Measurements from ENCODE around the gene TRIP13. TPM values are rescaled to one million over a fixed set of nuclear protein-coding genes. Genes with fewer than 3 reads are reported as not detected.

TRIP13 gene
- total and polyA plus RNA-seq, 2 of the 13 experiments (the other 11 are each of a cell fraction or from before 2014, with no cell fraction given) = 13.5 to 33.0 TPM

DNA sequence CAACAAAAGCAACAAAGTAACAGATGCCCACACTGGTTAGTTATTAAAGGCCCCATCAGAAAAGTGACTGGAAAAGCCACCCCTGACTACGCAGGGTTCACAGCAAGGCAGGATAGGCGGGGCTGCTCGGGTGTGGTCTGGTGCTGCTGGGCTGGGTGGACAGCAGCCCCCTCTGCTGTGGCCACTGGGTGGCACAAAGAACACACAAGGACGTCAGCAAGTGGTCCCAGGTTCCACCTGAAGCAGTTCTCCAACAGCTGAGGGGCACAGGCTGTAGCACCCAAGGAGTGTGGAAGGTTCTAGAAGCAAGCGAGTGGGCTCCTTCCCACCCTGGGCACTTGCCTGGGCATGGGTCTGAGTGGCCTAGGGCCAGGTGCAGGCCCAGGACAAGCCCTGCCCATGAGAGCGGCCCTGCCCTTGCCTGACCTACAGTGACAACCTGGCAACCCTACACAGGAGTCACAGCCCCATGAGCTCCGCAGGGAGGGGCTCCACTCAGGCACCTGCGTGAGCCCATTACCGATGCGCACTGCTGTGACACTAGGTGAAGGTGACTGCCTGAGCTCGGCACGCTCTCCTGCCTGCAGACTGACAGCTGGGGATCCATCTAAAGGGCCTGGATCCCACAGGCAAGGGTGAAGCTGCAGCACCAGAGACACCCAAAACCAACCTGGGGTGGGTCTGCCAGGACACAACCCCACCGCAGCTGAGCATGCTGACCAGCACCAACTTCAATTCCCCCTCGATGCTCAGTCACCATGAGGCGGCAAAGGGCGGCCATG, 8.1 kb upstream of the TRIP13 start:
- intact Hi-C loops (cut with micrococcal nuclease; ENCODE audit: unreplicated experiment) = no loop called here
- Histone ChIP-seq H3K4me1 (ENCODE audit: insufficient read depth, low read length) (no peaks in the 10 kb centered on the region), H2AFZ (ENCODE audit: low read length) (no peak overlapping the region), H3K9me3 (ENCODE audit: low read length) (no peaks in the 10 kb centered on the region), H3K27ac (ENCODE audit: extremely low read length, insufficient read depth, low read length) (no peak overlapping the region), H4K20me1 (ENCODE audit: insufficient read depth, low read length) (0 out of 2 replicates have a peak, but pooled peaks cover 2% of the 10 kb centered on the region), H3K79me2 (ENCODE audit: insufficient read depth, low read length) (peaks cover 10% of the 10 kb centered on the region), H3K36me3 (replicated peaks in 1 of 2; ENCODE audit: control insufficient read depth in 1 of 2, insufficient read depth in 2 of 2, low read length in 2 of 2) (peaks cover 34 to 87% of the 10 kb centered on the region in 2 experiments), H3K9ac (ENCODE audit: insufficient read depth, low read depth, low read length) (no peak overlapping the region), H3K4me3 (replicated peaks in 1 of 3; ENCODE audit: insufficient read depth in 1 of 3, low read depth in 2 of 3, low read length in 3 of 3) (no peak overlapping the region), H3K4me2 (ENCODE audit: low read depth, low read length) (no peak overlapping the region), H3K27me3 (ENCODE audit: control insufficient read depth in 1 of 2, insufficient read depth in 2 of 2, low read length in 2 of 2) (no peaks in the 10 kb centered on the region)
- ChIA-PET POLR2A (no interaction called here), CTCF (ENCODE audit: low intra/inter-chr PET ratio, low total read pairs) (no interaction called here)
- in situ Hi-C loops (cut with HindIII; ENCODE audit: extremely low pct_ligation_motif_present, low pct_unique_long_range_greater_than_20kb) = no loop called here
- FAIRE-seq (no peak), DNase-seq (ENCODE audit: low spot score) (no peak), ATAC-seq (peak; percentile 46)
- WGBS (ENCODE audit: low lambda C conversion rate) = 96% methylated on average over 4 of the region's 16 CpGs
- TF ChIP-seq, protein P1, sequence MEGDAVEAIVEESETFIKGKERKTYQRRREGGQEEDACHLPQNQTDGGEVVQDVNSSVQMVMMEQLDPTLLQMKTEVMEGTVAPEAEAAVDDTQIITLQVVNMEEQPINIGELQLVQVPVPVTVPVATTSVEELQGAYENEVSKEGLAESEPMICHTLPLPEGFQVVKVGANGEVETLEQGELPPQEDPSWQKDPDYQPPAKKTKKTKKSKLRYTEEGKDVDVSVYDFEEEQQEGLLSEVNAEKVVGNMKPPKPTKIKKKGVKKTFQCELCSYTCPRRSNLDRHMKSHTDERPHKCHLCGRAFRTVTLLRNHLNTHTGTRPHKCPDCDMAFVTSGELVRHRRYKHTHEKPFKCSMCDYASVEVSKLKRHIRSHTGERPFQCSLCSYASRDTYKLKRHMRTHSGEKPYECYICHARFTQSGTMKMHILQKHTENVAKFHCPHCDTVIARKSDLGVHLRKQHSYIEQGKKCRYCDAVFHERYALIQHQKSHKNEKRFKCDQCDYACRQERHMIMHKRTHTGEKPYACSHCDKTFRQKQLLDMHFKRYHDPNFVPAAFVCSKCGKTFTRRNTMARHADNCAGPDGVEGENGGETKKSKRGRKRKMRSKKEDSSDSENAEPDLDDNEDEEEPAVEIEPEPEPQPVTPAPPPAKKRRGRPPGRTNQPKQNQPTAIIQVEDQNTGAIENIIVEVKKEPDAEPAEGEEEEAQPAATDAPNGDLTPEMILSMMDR (CRISPR knock-in tag; IDR thresholded peaks at IDR 0.05) = 0 out of 2 replicates have a peak, but pooled peaks have one; percentile 19
- TF ChIP-seq ZSCAN9 (CRISPR knock-in tag; IDR thresholded peaks at IDR 0.05; ENCODE audit: borderline replicate concordance) = no peak
- BruUV-seq (replicated peaks) = no TSS peak

DNA sequence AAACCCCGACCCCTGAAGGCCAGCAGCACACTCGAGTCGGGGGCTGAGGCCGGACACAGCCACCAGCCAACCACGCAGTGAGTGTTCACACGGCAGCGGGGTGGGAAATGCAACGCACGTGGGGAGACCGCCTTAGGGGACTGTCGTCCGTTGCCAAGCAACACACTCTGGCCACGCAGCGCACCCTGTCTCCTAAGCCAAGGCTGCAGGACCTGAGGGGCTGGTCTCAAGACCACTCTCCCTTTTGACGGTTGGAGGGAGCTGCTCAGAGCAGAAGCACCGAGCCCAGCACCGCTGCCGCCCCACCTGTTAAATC, 7.6 kb upstream of the TRIP13 start:
- H3K4me1 ChIP-seq (ENCODE audit: insufficient read depth, low read length) = peaks cover under 1% of the 10 kb centered on the region; the same call in 1 of the 2 replicates
- POLR2A ChIA-PET = no interaction called here
- H3K4me2 ChIP-seq (ENCODE audit: low read depth, low read length) = no peak overlapping the region
- ATAC-seq = no peak
- in situ Hi-C loops (cut with HindIII; ENCODE audit: extremely low pct_ligation_motif_present, low pct_unique_long_range_greater_than_20kb) (no loop called here), intact Hi-C loops (cut with micrococcal nuclease; ENCODE audit: unreplicated experiment) (no loop called here)
- CTCF ChIA-PET (ENCODE audit: low intra/inter-chr PET ratio, low total read pairs) = no interaction called here
- WGBS (ENCODE audit: low lambda C conversion rate) = 97% methylated on average over 9 of the region's 18 CpGs
- no peaks in the 10 kb centered on the region for H3K27me3 ChIP-seq (ENCODE audit: control insufficient read depth in 1 of 2, insufficient read depth in 2 of 2, low read length in 2 of 2)
- DNase-seq (ENCODE audit: low spot score) = no peak
- no peak for FAIRE-seq
- no peak overlapping the region for H2AFZ ChIP-seq (ENCODE audit: low read length)
- peaks cover 34 to 93% of the 10 kb centered on the region in 2 experiments for H3K36me3 ChIP-seq (replicated peaks in 1 of 2; ENCODE audit: control insufficient read depth in 1 of 2, insufficient read depth in 2 of 2, low read length in 2 of 2)
- 0 out of 2 replicates have a peak, but pooled peaks cover 2% of the 10 kb centered on the region for H4K20me1 ChIP-seq (ENCODE audit: insufficient read depth, low read length)
- BruUV-seq (replicated peaks) = no TSS peak
- no peaks in the 10 kb centered on the region for H3K9me3 ChIP-seq (ENCODE audit: low read length)
- H3K4me3 ChIP-seq (replicated peaks in 1 of 3; ENCODE audit: insufficient read depth in 1 of 3, low read depth in 2 of 3, low read length in 3 of 3) = no peak overlapping the region
- TF ChIP-seq AGO2 (optimal IDR thresholded peaks at IDR 0.05; ENCODE audit: low read depth, low read length) = peak; percentile 68
- 0 out of 2 replicates have a peak, but pooled peaks have one; percentile 16 for TF ChIP-seq RBFOX2 (IDR thresholded peaks at IDR 0.05; ENCODE audit: low read depth, low read length)
- TF ChIP-seq ZNF101 (CRISPR knock-in tag; IDR thresholded peaks at IDR 0.05; ENCODE audit: borderline replicate concordance, low read depth) = no peak
- no peak for TF ChIP-seq ZKSCAN1 (IDR thresholded peaks at IDR 0.05; ENCODE audit: low read length)
- H3K9ac ChIP-seq (ENCODE audit: insufficient read depth, low read depth, low read length) = no peak overlapping the region
- no peak overlapping the region for H3K27ac ChIP-seq (ENCODE audit: extremely low read length, insufficient read depth, low read length)
- H3K79me2 ChIP-seq (ENCODE audit: insufficient read depth, low read length) = peaks cover 15% of the 10 kb centered on the region

All from HepG2 (cell line).